Endothelial cell (in vitro differentiated cells): ENCODE measurements around the gene STRA6. TPM values are rescaled to one million over a fixed set of nuclear protein-coding genes. Genes with fewer than 3 reads are reported as not detected.

ENCODE experiments used
- DNase-seq: peaks from one replicate; pipeline ENCODE4 v3.0.0; 2021; ENCODE audit warnings: low spot score
- H3K27ac Mint-ChIP-seq: one replicate; pipeline ENCODE4 v1.8.0; 2021; ENCODE audit warnings: mixed read lengths, inconsistent platforms; ENCODE audit not compliant: unreplicated experiment
- H3K27me3 Mint-ChIP-seq: one replicate; pipeline ENCODE4 v1.8.0; 2021; ENCODE audit warnings: mild to moderate bottlenecking, moderate library complexity, mixed read lengths, inconsistent platforms; ENCODE audit not compliant: unreplicated experiment
- H3K36me3 Mint-ChIP-seq: one replicate; pipeline ENCODE4 v1.8.0; 2021; ENCODE audit warnings: mild to moderate bottlenecking, low read depth, mixed read lengths, inconsistent platforms; ENCODE audit not compliant: unreplicated experiment
- H3K4me1 Mint-ChIP-seq: one replicate; pipeline ENCODE4 v1.8.0; 2021; ENCODE audit warnings: mild to moderate bottlenecking, mixed read lengths, inconsistent platforms; ENCODE audit not compliant: unreplicated experiment
- H3K4me3 Mint-ChIP-seq: one replicate; pipeline ENCODE4 v1.8.0; 2021; ENCODE audit warnings: mild to moderate bottlenecking, mixed read lengths, inconsistent platforms; ENCODE audit not compliant: unreplicated experiment
- H3K9me3 Mint-ChIP-seq: one replicate; pipeline ENCODE4 v1.8.0; 2021; ENCODE audit warnings: mixed read lengths, inconsistent platforms; ENCODE audit not compliant: unreplicated experiment
- CTCF ChIP-seq: fragments of 200-600 bp; sonication (generic); IDR thresholded peaks from one replicate; pipeline ENCODE4 v1.5.0; 2021; ENCODE audit warnings: antibody characterized with exemption; ENCODE audit not compliant: unreplicated experiment
- total RNA-seq: library from RNA; stranded (reverse); fragmentation: NEBNext Ultra II Directional; extraction: Animal tissue kit (Norgen Biotek cat#: 25700); gene quantifications from one replicate; pipeline ENCODE4 v1.2.1, GENCODE V29; 2021; ENCODE audit not compliant: unreplicated experiment

STRA6 gene
- total RNA-seq, 1 donor from 2014 or later = 9.2 TPM

GRCh38 chr15:74221399-74222239 lies 19.0 kb upstream of the STRA6 start:
- no peak for TF ChIP-seq CTCF
- peaks cover 3% of the 10 kb centered on the region for H3K36me3 Mint-ChIP-seq
- no peaks in the 10 kb centered on the region for H3K9me3 Mint-ChIP-seq
- peaks cover 25% of the 10 kb centered on the region for H3K27me3 Mint-ChIP-seq
- peaks cover 23% of the 10 kb centered on the region for H3K4me1 Mint-ChIP-seq
- DNase-seq = no peak
- no peak overlapping the region for H3K27ac Mint-ChIP-seq
- no peak overlapping the region for H3K4me3 Mint-ChIP-seq

GRCh38 chr15:74220475-74221248 lies 18.1 kb upstream of the STRA6 start:
- Mint-ChIP-seq H3K9me3 (no peaks in the 10 kb centered on the region), H3K27ac (no peak overlapping the region), H3K27me3 (peaks cover 25% of the 10 kb centered on the region), H3K36me3 (peaks cover 3% of the 10 kb centered on the region), H3K4me3 (no peak overlapping the region), H3K4me1 (peaks cover 23% of the 10 kb centered on the region)
- DNase-seq = no peak
- no peak for TF ChIP-seq CTCF

- Mint-ChIP-seq H3K36me3 (no peaks in the 10 kb centered on the region), H3K4me1 (peaks cover 34% of the 10 kb centered on the region)
- no peak for DNase-seq
Observed at GRCh38 chr15:74217907-74218885, 15.6 kb upstream of the STRA6 start.

GRCh38 chr15:74216949-74217348 lies 14.4 kb upstream of the STRA6 start:
- no peak for DNase-seq
- Mint-ChIP-seq H3K27ac (no peak overlapping the region), H3K36me3 (no peaks in the 10 kb centered on the region), H3K9me3 (no peaks in the 10 kb centered on the region), H3K27me3 (peaks cover 10% of the 10 kb centered on the region), H3K4me1 (peaks cover 41% of the 10 kb centered on the region), H3K4me3 (no peak overlapping the region)
- TF ChIP-seq CTCF = no peak

More at GRCh38 chr15:74217907-74218885, 15.6 kb upstream of the STRA6 start:
- no peak for TF ChIP-seq CTCF
- Mint-ChIP-seq H3K4me3 (no peak overlapping the region), H3K27ac (no peak overlapping the region), H3K27me3 (peaks cover 11% of the 10 kb centered on the region), H3K9me3 (no peaks in the 10 kb centered on the region)
